Tibial artery (tissue), 4 donors: ENCODE results near the gene CPED1.

Source experiments
- DNase-seq, 2 donors: peaks; one replicate each; pipeline ENCODE4 v3.0.0-alpha.2; 2019
- H3K27ac ChIP-seq, 2 donors: fragments of 200-600 bp; sonication (generic) in 1 of 2; 1 replicate in 1 of 2; 2 replicates in 1 of 2; pipeline ENCODE4 v1.5.1; 2018 to 2019; ENCODE audit warnings: mild to moderate bottlenecking in 1 of 2
- H3K27me3 ChIP-seq, 2 donors: fragments of 200-600 bp; sonication (generic) in 1 of 2; one replicate each; pipeline versions ENCODE4 v1.5.1 to v1.6.0; 2016 to 2019
- H3K36me3 ChIP-seq, 3 donors: fragments of 200-600 bp; sonication (generic) in 2 of 3; one replicate each; pipeline ENCODE4 v1.5.1; 2016 to 2019; ENCODE audit warnings: mild to moderate bottlenecking in 2 of 3
- H3K4me1 ChIP-seq, 4 donors: fragments of 200-600 bp; sonication (generic) in 2 of 4; 1 replicate in 3 of 4; 2 replicates in 1 of 4; pipeline ENCODE4 v1.5.1; 2016 to 2019
- H3K4me3 ChIP-seq, 2 donors: fragments of 200-600 bp; sonication (generic) in 1 of 2; 1 replicate in 1 of 2; 2 replicates in 1 of 2; pipeline ENCODE4 v1.5.1; 2018 to 2019; ENCODE audit warnings: mild to moderate bottlenecking in 2 of 2
- H3K9me3 ChIP-seq, 3 donors: fragments of 200-600 bp; sonication (generic) in 1 of 3; one replicate each; pipeline ENCODE4 v1.5.1; 2016 to 2019
- CTCF ChIP-seq, 2 experiments: fragments of 200-600 bp in 1 of 2; fragments of 450-650 bp in 1 of 2; IDR thresholded peaks; one replicate each; pipeline ENCODE4 v1.5.1; 2017 to 2019; ENCODE audit warnings: antibody characterized with exemption in 2 of 2, mild to moderate bottlenecking in 1 of 2, moderate library complexity in 1 of 2
- intact Hi-C: fragments of 100-400 bp; cut with DNase I; formaldehyde crosslinking; loops from one replicate; pipeline ENCODE4 v1.15.0; 2023; ENCODE audit warnings: low total_unique reads

The CPED1 gene

GRCh38 chr7:120961638-120962173 lies 26.8 kb upstream of the CPED1 start:
- intact Hi-C loops = no loop called here
- TF ChIP-seq CTCF (IDR thresholded peaks at IDR 0.05) = no peak

GRCh38 chr7:120964088-120964487 lies 24.4 kb upstream of the CPED1 start:
- H3K4me1 ChIP-seq = peaks cover 0 to 4% (median 0%) of the 10 kb centered on the region in 4 donors
- H3K36me3 ChIP-seq = peaks cover 13 to 47% (median 42%) of the 10 kb centered on the region in 3 donors
- intact Hi-C loops = no loop called here
- no peak for TF ChIP-seq CTCF (IDR thresholded peaks at IDR 0.05)
- H3K27ac ChIP-seq = no peak overlapping the region
- no peak overlapping the region for H3K4me3 ChIP-seq
- DNase-seq = no peak
- H3K9me3 ChIP-seq = no peaks in the 10 kb centered on the region
- no peaks in the 10 kb centered on the region for H3K27me3 ChIP-seq

More at GRCh38 chr7:120961638-120962173, 26.8 kb upstream of the CPED1 start:
- peaks cover 6 to 47% (median 31%) of the 10 kb centered on the region in 3 donors for H3K36me3 ChIP-seq
- no peak overlapping the region for H3K27ac ChIP-seq
- no peak for DNase-seq
- H3K27me3 ChIP-seq = no peaks in the 10 kb centered on the region
- H3K4me1 ChIP-seq = peaks cover 0 to 4% (median 0%) of the 10 kb centered on the region in 4 donors
- H3K9me3 ChIP-seq = no peaks in the 10 kb centered on the region
- no peak overlapping the region for H3K4me3 ChIP-seq

- no peak for DNase-seq
- no peak overlapping the region for H3K27ac ChIP-seq
- H3K36me3 ChIP-seq = peaks cover 37 to 71% (median 69%) of the 10 kb centered on the region in 3 donors
- H3K27me3 ChIP-seq = no peaks in the 10 kb centered on the region
- no peaks in the 10 kb centered on the region for H3K4me1 ChIP-seq
- intact Hi-C loops = no loop called here
- no peak for TF ChIP-seq CTCF (IDR thresholded peaks at IDR 0.05)
- H3K9me3 ChIP-seq = no peaks in the 10 kb centered on the region
- no peak overlapping the region for H3K4me3 ChIP-seq
Observed at GRCh38 chr7:120966961-120967360, 21.6 kb upstream of the CPED1 start.

GRCh38 chr7:120973849-120974248 lies 14.7 kb upstream of the CPED1 start:
- intact Hi-C loops = no loop called here
- Histone ChIP-seq H3K9me3 (no peaks in the 10 kb centered on the region), H3K36me3 (peaks cover 56 to 76% (median 71%) of the 10 kb centered on the region in 3 donors), H3K4me1 (no peaks in the 10 kb centered on the region), H3K27me3 (no peaks in the 10 kb centered on the region), H3K4me3 (no peak overlapping the region), H3K27ac (no peak overlapping the region)
- no peak for TF ChIP-seq CTCF (IDR thresholded peaks at IDR 0.05)
- DNase-seq = no peak

GRCh38 chr7:120979765-120980499 lies 8.6 kb upstream of the CPED1 start:
- DNase-seq = no peak
- no peak overlapping the region for H3K27ac ChIP-seq
- peaks cover 4 to 19% (median 15%) of the 10 kb centered on the region in 3 donors for H3K36me3 ChIP-seq
- H3K4me3 ChIP-seq = no peak overlapping the region
- H3K4me1 ChIP-seq = no peaks in the 10 kb centered on the region
- H3K27me3 ChIP-seq = no peaks in the 10 kb centered on the region
- intact Hi-C loops = no loop called here
- TF ChIP-seq CTCF (IDR thresholded peaks at IDR 0.05) = no peak
- no peaks in the 10 kb centered on the region for H3K9me3 ChIP-seq
